WERI-Rb-1 (cell line): ENCODE data around the gene SH3TC1.
A peak's percentile ranks its signal among the peaks of the same experiment; 100 is the strongest.

Experiments
- DNase-seq: peaks from one replicate; pipeline ENCODE4 v3.0.0-alpha.2; 2020
- H3K27ac ChIP-seq: fragments of 250-450 bp; sonication (Bioruptor Pico); 2 replicates; pipeline ENCODE4 v1.5.1; 2020; ENCODE audit warnings: mild to moderate bottlenecking, moderate library complexity
- H3K27me3 ChIP-seq: fragments of 250-450 bp; sonication (Bioruptor Pico); 2 replicates; pipeline ENCODE4 v1.5.1; 2021; ENCODE audit warnings: mild to moderate bottlenecking, low read depth, moderate library complexity; ENCODE audit not compliant: insufficient read depth, severe bottlenecking
- H3K36me3 ChIP-seq: fragments of 250-450 bp; sonication (Bioruptor Pico); 2 replicates; pipeline ENCODE4 v1.5.1; 2020; ENCODE audit warnings: mild to moderate bottlenecking, moderate library complexity
- H3K4me3 ChIP-seq: 2 replicates; pipeline ENCODE4 v1.5.1; 2011; ENCODE audit warnings: low read depth, mild to moderate bottlenecking, control low read depth, low read length
- H3K9me3 ChIP-seq: fragments of 250-450 bp; sonication (Bioruptor Pico); 2 replicates; pipeline ENCODE4 v1.5.1; 2021; ENCODE audit warnings: mild to moderate bottlenecking, moderate library complexity; ENCODE audit not compliant: severe bottlenecking
- CTCF ChIP-seq: IDR thresholded peaks from 2 replicates; pipeline ENCODE4 v1.5.1; 2011; ENCODE audit warnings: low read depth, mild to moderate bottlenecking, control low read depth, inconsistent platforms, low read length

SH3TC1 gene

GRCh38 chr4:8266508-8266907 is 67.4 kb downstream of the SH3TC1 start:
- no peaks in the 10 kb centered on the region for H3K36me3 ChIP-seq
- H3K4me3 ChIP-seq, result no peak overlapping the region
- H3K27me3 ChIP-seq, result no peaks in the 10 kb centered on the region
- TF ChIP-seq CTCF, result no peak
- no peak overlapping the region for H3K27ac ChIP-seq
- no peak for DNase-seq
- no peaks in the 10 kb centered on the region for H3K9me3 ChIP-seq

- Histone ChIP-seq H3K36me3 (no peaks in the 10 kb centered on the region), H3K4me3 (no peak overlapping the region), H3K27me3 (no peaks in the 10 kb centered on the region), H3K9me3 (no peaks in the 10 kb centered on the region), H3K27ac (no peak overlapping the region)
- peak; percentile 64 for DNase-seq
- peak; percentile 93 for TF ChIP-seq CTCF
These were observed 68.0 kb downstream of the SH3TC1 start for GRCh38 chr4:8267077-8267476.

GRCh38 chr4:8268211-8268610 is 69.1 kb downstream of the SH3TC1 start:
- no peak for DNase-seq
- no peak overlapping the region for H3K4me3 ChIP-seq
- no peaks in the 10 kb centered on the region for H3K27me3 ChIP-seq
- no peak for TF ChIP-seq CTCF
- no peaks in the 10 kb centered on the region for H3K9me3 ChIP-seq
- no peak overlapping the region for H3K27ac ChIP-seq
- no peaks in the 10 kb centered on the region for H3K36me3 ChIP-seq

- DNase-seq, result no peak
These were observed 69.9 kb downstream of the SH3TC1 start for GRCh38 chr4:8268901-8269534.

GRCh38 chr4:8269535-8270417 is 70.7 kb downstream of the SH3TC1 start, which contains the start of gene HTRA3:
Gene HTRA3, plus strand, starts transcription at chr4:8269754. Its CDS starts 215 bp downstream, at chr4:8269969.
- no peak for DNase-seq

More at GRCh38 chr4:8268901-8269534, 69.9 kb downstream of the SH3TC1 start:
- no peaks in the 10 kb centered on the region for H3K27me3 ChIP-seq
- H3K4me3 ChIP-seq, result no peak overlapping the region
- TF ChIP-seq CTCF, result no peak
- H3K9me3 ChIP-seq, result no peaks in the 10 kb centered on the region
- H3K36me3 ChIP-seq, result no peaks in the 10 kb centered on the region
- H3K27ac ChIP-seq, result no peak overlapping the region

More at GRCh38 chr4:8269535-8270417, 70.7 kb downstream of the SH3TC1 start, which contains the start of gene HTRA3:
- H3K27ac ChIP-seq, result no peak within 1 kb of the TSS
- H3K27me3 ChIP-seq, result no peaks in the 10 kb centered on the region
- H3K36me3 ChIP-seq, result no peaks in the 10 kb centered on the region
- no peak within 1 kb of the TSS for H3K4me3 ChIP-seq
- no peaks in the 10 kb centered on the region for H3K9me3 ChIP-seq
- TF ChIP-seq CTCF, result no peak
